Hypothalamus (tissue), 51 donors: ENCODE data around the gene KCNN1.
A peak's percentile ranks its signal among the peaks of the same experiment; 100 is the strongest.
"Not testable (repeated sequence)": the region's sequence is repeated elsewhere in the genome, so short reads cannot be mapped to it uniquely, and the experiment has no call there.

ENCODE experiments used
- DNase-seq, 51 donors: peaks; one replicate each; lab custom pipeline; 2025; lab: John Stamatoyannopoulos, UW

The KCNN1 gene

GRCh38 chr19:17999684-18000479 lies 33.0 kb downstream of the KCNN1 start:
- no peak for DNase-seq

DNA sequence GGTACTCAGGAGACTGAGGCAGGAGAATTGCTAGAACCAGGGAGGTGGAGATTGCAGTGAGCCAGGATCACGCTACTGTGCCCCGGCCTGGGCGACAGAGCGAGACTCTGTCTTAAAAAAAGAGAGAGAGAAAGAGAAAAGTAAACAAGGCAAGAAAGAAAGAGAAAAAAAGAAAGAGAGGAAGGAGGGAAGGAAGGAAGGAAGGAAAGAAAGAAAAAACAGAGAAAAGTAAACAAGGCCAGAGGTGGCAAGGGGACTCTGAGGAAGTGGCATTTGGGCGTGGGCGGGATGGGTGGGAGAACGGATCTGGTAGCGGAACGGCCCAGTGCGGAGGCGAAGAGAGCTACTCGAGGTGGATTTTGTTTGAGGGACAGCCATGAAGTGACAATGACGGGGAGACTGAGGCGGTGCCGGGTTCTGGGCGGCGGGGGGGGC lies 33.6 kb downstream of the KCNN1 start:
- peak in 1 of 51 donors; percentile 71 for DNase-seq

- DNase-seq, result peak in 39 of 51 donors; percentile 15 to 79 (median 46)
These were observed 34.2 kb downstream of the KCNN1 start for GRCh38 chr19:18000915-18001776.

GRCh38 chr19:18001777-18002345 lies 35.0 kb downstream of the KCNN1 start:
- no peak for DNase-seq

DNA sequence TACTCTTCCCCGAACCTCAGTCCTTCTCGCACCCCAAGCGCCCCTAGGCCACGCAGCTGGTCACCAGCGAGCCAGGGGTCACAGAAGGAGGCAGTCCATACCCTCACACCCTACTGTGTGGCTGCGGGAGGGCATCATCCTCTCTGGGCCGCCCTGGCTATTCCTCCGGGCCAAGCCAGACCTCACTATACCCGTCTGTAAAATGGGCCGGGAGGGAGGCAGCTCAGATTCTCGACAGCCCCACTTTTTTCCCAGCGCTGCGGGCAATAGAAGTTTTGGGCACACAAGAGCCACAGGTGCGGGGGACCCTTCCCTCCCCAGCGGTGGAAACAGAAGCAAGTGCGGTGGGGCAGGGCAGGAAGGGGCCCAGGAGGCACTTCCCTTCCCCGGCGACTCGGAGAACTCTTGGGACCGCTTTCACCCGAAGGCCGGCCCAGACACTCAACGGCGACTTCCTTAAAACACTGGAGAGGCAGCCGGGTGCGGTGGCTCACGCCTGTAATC lies 35.5 kb downstream of the KCNN1 start:
- DNase-seq, result peak in 2 of 51 donors; percentile 8 to 11

GRCh38 chr19:18005750-18006149 lies 38.8 kb downstream of the KCNN1 start:
- DNase-seq, result not testable (repeated sequence)

DNA sequence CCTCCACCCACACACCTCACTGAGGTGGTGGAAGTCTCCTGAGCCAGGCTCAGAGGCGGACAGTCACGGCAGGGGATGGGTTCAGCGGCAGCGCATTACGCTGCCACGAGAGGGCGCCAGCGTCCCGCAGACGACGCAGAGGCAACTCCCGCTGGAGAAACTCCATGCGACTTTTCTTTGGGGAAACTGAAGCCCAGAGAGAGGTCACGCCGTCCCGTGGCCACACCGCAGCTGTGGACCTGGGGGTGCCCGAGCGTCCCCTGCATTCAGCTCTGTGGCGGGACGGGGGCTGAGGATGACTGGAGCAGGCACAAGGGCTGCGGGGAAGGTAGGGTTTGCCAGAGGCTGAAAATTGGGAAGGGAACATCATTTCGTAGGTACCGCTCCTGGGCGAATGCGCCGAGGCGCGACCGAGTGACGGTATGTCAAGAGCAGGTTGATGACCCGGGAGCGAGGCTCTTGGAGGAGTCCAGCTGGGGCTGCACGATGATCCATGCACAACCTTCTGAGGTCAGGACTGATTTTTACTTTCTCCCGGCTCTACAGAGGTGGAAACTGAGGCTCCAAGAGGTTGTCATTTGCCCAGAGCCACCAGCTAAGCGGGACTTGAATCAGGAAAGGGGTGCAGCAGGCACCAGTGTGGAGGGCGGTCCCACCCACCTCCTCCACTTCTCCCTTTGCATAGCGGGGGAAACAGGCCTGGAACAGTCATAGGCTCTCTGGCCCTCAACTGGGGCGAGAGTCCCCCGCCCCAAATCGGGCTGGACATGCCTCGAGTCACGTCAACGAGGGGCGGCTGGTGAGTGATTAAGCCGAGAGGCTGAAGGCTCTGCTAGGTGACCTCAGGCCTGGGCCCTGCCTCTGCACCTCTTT lies 40.4 kb downstream of the KCNN1 start:
- DNase-seq, result peak in 49 of 51 donors; percentile 19 to 92 (median 72)

- DNase-seq, result peak; percentile 49 to 95 (median 87)
These were observed 41.2 kb downstream of the KCNN1 start, which contains the start of gene ARRDC2 for GRCh38 chr19:18007917-18008673. Gene ARRDC2 (plus strand): TSS chr19:18008170. CDS start chr19:18008311, 141 bp downstream.

- peak in 2 of 51 donors; percentile 40 to 51 for DNase-seq
These were observed 41.9 kb downstream of the KCNN1 start for GRCh38 chr19:18008814-18009213.

- peak in 1 of 51 donors; percentile 3 for DNase-seq
These were observed 42.6 kb downstream of the KCNN1 start for GRCh38 chr19:18009412-18010066.

DNA sequence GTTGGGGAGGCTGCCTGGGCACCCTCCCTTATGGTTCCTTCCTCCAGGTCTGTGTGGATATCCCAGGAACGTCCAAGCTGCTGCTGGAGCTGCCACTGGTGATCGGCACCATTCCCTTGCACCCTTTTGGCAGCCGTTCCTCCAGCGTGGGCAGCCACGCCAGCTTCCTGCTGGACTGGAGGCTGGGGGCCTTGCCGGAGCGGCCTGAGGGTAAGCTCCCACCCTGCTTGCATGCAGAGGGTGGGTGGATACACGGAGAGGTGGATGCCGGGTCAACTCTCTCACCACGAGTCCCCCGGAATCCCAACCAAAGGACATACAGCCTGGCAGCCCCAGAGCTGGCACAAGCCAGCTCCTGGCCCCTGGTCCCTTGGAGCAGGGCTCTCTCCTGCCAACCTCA lies 43.2 kb downstream of the KCNN1 start:
- DNase-seq, result peak in 1 of 51 donors; percentile 25

- DNase-seq, result peak in 5 of 51 donors; percentile 4 to 34 (median 25)
These were observed 46.6 kb downstream of the KCNN1 start for GRCh38 chr19:18013210-18014111.

DNA sequence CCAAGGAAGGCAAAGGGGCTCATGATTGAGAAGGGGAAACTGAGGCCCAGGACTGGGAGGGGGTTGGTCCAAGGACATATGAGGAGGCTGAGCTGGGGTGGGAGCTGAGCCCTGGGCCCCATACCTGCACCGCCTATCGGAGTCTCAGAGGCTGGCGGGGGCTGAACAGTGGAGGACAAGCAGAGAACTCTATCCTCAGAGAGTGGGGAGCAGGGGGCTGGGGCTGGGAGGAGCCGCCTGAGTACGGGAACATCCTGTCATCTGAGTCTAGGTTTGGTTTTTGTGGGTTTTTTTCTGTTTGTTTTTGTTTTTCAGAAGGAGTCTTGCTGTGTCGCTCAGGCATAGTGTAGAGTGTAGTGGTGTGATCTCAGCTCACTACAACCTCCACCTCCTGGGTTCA lies 47.3 kb downstream of the KCNN1 start:
- DNase-seq, result peak in 1 of 51 donors; percentile 13

- DNase-seq, result no peak
These were observed 49.5 kb downstream of the KCNN1 start for GRCh38 chr19:18016209-18016910.

- peak in 5 of 51 donors; percentile 9 to 62 (median 31) for DNase-seq
These were observed 50.6 kb downstream of the KCNN1 start for GRCh38 chr19:18017275-18018083.
